ENCODE results near the gene COG1. TPM values are rescaled to one million over a fixed set of nuclear protein-coding genes. Genes with fewer than 3 reads are reported as not detected.
A peak's percentile ranks its signal among the peaks of the same experiment; 100 is the strongest.

The COG1 gene
- total RNA-seq, 1 donor from 2014 or later: 26.7 TPM

GRCh38 chr17:73249700-73250099 lies 56.8 kb downstream of the COG1 start:
- DNase-seq (ENCODE audit: low read depth): no peak
- TF ChIP-seq, protein P1, sequence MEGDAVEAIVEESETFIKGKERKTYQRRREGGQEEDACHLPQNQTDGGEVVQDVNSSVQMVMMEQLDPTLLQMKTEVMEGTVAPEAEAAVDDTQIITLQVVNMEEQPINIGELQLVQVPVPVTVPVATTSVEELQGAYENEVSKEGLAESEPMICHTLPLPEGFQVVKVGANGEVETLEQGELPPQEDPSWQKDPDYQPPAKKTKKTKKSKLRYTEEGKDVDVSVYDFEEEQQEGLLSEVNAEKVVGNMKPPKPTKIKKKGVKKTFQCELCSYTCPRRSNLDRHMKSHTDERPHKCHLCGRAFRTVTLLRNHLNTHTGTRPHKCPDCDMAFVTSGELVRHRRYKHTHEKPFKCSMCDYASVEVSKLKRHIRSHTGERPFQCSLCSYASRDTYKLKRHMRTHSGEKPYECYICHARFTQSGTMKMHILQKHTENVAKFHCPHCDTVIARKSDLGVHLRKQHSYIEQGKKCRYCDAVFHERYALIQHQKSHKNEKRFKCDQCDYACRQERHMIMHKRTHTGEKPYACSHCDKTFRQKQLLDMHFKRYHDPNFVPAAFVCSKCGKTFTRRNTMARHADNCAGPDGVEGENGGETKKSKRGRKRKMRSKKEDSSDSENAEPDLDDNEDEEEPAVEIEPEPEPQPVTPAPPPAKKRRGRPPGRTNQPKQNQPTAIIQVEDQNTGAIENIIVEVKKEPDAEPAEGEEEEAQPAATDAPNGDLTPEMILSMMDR (IDR thresholded peaks at IDR 0.05; ENCODE audit: insufficient read depth, low read length, poor library complexity, severe bottlenecking): no peak
- H3K36me3 ChIP-seq (ENCODE audit: control insufficient read depth, insufficient read depth, low read length): no peaks in the 10 kb centered on the region
- H3K4me3 ChIP-seq (ENCODE audit: low read depth, low read length): no peak overlapping the region
- H3K27me3 ChIP-seq (ENCODE audit: control insufficient read depth, insufficient read depth, low read length): no peaks in the 10 kb centered on the region

- TF ChIP-seq, protein P1 (IDR thresholded peaks at IDR 0.05; ENCODE audit: insufficient read depth, low read length, poor library complexity, severe bottlenecking): no peak
- Histone ChIP-seq H3K27me3 (ENCODE audit: control insufficient read depth, insufficient read depth, low read length) (no peaks in the 10 kb centered on the region), H3K36me3 (ENCODE audit: control insufficient read depth, insufficient read depth, low read length) (no peaks in the 10 kb centered on the region), H3K4me3 (ENCODE audit: low read depth, low read length) (no peak overlapping the region)
- no peak for DNase-seq (ENCODE audit: low read depth)
Observed at GRCh38 chr17:73250851-73251640, 58.2 kb downstream of the COG1 start.

DNA sequence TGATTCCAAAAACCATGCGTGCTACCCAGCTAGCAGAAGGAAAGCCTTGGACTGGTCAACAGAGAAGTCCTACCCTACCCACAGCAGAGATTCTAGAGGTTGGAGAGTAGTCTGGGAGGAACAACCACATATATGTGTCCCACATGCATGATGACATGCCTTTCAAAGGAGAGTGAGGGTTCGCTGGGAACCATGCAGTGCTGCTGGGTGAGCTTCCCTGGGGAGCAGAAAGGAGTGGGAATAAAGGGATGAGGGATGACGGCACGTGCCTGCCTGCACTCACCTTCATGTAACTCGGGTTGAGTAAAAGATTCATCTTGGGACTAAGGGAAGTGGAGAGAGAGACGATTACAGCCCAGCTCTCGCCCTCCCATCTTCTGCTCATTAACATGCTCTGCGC lies 59.0 kb downstream of the COG1 start:
- no peak overlapping the region for H3K4me3 ChIP-seq (ENCODE audit: low read depth, low read length)
- no peaks in the 10 kb centered on the region for H3K36me3 ChIP-seq (ENCODE audit: control insufficient read depth, insufficient read depth, low read length)
- TF ChIP-seq, protein P1 (IDR thresholded peaks at IDR 0.05; ENCODE audit: insufficient read depth, low read length, poor library complexity, severe bottlenecking): no peak
- no peak for DNase-seq (ENCODE audit: low read depth)
- no peaks in the 10 kb centered on the region for H3K27me3 ChIP-seq (ENCODE audit: control insufficient read depth, insufficient read depth, low read length)

DNA sequence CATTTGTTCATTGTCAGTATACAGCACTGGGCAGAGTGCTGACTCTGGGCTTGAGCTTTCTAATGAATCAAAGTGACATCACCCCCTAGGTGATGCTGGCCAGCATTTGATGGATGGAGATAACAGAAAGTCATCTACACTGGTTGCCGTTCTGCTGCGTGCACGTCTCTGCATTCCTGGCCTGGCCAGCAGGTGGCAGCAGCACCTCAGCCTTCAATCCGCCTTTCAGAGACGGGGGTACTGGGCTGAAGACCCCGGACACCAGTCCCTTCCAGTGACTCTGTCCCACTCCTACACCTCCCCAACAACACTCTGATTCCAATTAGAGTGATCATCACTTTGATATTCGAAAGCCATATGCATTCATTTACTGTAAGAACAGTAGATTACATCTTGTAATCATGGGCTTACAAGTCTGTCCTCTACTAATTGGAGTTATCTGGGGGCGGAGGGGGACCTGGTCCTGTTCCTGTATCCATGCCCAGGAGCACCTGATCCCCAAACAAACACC lies 62.9 kb downstream of the COG1 start:
- no peaks in the 10 kb centered on the region for H3K27me3 ChIP-seq (ENCODE audit: control insufficient read depth, insufficient read depth, low read length)
- DNase-seq (ENCODE audit: low read depth): no peak
- no peak overlapping the region for H3K4me3 ChIP-seq (ENCODE audit: low read depth, low read length)
- no peaks in the 10 kb centered on the region for H3K36me3 ChIP-seq (ENCODE audit: control insufficient read depth, insufficient read depth, low read length)
- TF ChIP-seq, protein P1 (IDR thresholded peaks at IDR 0.05; ENCODE audit: insufficient read depth, low read length, poor library complexity, severe bottlenecking): peak; percentile 99

DNA sequence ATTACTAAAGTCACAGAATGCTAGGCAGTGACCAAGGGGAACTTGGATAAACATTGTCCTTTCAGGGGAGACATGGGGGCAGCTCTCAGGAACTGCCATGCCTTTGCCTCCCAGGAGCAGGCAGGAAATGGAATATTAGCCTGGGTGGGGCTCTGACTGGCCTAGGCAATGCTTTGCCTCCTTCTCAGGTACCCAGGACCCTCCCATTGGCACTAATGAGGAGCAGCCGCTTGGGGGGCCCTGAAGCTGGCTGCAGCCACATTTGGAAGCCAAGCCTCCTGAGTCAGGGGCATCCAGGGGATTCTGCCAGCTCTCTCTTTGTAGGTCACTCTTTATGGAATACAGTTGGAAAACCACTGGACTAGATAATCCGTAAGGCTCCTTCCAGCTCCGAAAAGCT lies 63.4 kb downstream of the COG1 start:
- TF ChIP-seq, protein P1 (IDR thresholded peaks at IDR 0.05; ENCODE audit: insufficient read depth, low read length, poor library complexity, severe bottlenecking): no peak
- no peaks in the 10 kb centered on the region for H3K27me3 ChIP-seq (ENCODE audit: control insufficient read depth, insufficient read depth, low read length)

More for the DNA sequence above, 63.4 kb downstream of the COG1 start:
- DNase-seq (ENCODE audit: low read depth): no peak
- Histone ChIP-seq H3K4me3 (ENCODE audit: low read depth, low read length) (no peak overlapping the region), H3K36me3 (ENCODE audit: control insufficient read depth, insufficient read depth, low read length) (no peaks in the 10 kb centered on the region)
